HG03108 (cell line): ENCODE data around the gene MFN2.
A peak's percentile ranks its signal among the peaks of the same experiment; 100 is the strongest.
"Not testable (repeated sequence)": the region's sequence is repeated elsewhere in the genome, so short reads cannot be mapped to it uniquely, and the experiment has no call there.

Source experiments
- ATAC-seq: cut with Tn5 transposase; IDR thresholded peaks from one replicate; pipeline ENCODE4 v1.9.1; 2021; ENCODE audit warnings: moderate library complexity; ENCODE audit not compliant: unreplicated experiment

MFN2 gene

DNA sequence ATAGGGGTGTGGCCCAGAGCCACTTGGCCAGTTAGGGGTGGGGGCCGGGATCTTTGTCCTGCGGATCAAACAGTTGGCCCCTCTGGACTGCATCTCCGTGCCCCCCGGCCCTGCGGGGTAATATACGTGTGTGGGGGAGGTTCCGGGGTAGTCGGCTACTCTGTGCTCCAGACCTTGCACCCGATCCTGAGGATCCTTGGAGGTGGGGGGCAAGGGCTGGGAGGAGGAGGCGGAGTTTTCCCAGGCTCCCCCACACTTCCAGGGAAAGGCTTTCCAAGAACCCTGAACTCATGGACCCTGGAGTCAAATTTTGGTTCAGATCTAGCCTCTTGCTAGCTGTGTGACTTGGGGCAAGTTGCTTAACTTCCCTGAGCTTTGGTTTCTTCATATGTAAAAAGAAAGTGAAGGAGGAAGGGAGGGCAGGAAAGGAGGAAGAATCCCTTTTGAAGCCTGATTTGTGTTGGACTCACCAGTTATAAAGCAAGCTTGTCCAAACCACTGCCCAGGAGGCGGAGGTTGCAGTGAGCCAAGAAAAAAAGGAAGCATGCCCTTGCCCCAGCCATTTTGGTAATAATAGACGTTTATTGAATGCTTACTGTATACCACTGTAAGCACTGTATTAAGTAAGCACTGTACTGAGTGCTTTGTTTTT is 39.7 kb downstream of the MFN2 start:
- ATAC-seq = no peak

DNA sequence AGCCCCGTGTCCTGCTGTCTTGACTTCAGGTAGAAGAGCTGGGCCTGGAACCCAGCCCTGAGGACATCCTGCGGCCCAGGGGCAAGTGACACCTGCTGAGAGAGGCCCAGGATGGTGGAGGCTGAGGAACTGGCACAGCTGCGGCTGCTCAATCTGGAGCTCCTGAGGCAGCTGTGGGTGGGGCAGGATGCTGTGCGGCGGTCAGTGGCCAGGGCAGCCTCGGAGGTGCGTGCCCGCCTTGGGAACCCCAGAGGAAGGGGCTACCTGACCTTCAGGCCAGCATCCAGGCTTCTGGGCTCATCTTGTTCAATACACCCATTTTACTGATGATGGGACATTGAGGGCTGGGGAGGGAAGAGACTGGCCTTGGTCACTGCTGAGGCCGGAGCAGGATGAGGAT is 41.4 kb downstream of the MFN2 start:
- no peak for ATAC-seq

DNA sequence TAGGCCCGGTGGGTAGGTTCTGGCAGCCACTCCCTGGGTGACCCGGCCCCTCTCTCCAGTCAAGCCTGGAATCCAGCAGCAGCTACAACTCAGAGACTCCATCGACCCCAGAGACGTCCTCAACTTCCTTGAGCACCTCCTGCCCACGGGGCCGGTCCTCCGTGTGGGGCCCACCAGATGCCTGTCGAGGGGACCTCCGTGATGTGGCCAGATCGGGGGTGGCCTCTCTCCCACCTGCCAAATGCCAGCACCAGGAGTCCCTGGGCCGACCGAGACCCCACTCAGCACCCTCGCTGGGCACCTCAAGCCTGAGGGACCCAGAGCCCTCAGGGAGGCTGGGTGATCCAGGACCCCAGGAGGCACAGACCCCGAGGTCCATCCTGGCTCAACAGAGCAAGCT is 41.8 kb downstream of the MFN2 start:
- no peak for ATAC-seq

DNA sequence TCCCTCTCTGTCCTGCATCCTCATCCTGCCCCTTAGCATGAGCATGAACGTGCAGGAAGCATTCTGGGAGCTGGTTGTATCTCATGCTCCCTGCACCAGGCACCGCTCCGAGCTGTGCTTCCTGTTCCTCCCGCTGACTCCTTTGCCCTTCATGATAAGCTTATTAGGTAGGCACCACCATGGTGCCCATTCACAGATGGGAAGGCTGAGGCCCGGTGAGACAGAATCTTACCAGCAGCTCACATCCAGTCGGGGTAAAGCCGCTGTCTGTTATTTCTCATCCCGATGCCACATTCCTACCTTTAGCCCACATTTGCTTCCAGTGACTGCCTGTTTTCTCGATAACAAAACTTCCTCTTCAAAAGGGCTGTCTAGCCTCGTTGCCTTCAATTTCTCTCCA is 46.3 kb downstream of the MFN2 start:
- ATAC-seq = no peak

DNA sequence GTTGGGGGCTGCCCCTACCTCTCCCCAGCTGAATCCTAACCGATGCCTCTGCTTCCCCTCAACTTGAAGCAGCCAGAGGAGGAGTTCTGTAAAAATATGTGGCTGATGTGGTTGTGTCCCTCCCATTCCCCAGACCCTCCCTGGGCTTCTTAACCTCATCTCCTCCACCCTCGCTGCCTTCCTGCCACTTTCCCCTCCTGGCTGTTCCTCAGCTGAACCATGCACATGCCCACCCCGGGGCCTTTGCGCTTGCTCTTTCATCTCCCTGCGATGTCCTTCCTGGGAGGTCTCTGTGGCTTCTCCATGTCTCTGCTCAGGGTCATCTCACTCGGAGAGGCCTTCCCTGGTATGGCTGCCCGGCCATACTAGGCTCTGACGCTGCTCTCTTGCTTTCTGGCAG is 48.0 kb downstream of the MFN2 start:
- no peak for ATAC-seq

DNA sequence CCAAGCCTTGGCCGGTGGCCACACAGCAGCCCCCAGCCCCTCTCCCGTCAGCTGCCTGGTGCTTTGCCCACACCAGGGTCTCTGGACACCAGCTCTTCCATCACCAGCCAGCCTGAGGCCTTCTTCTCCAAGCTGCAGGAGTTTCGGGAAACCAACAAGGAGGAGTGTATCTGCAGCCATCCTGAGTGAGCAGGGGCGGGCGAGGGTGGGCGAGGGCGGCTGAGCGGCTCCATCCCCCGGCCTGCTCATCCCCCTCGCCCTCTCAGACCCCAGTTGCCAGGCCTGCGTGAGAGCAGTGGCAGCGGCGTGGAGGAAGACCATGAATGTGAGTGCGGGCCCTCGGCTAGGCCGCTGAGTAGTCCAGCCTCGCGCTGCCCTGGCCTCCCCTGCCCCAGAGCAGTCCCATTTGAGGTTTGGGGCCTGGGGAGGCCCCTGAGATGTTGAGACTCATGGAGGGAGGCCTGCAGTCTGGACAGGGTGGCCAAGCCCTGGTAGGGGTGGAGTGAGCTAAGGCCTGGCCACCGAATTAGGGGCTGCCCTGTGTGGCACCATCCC is 48.8 kb downstream of the MFN2 start:
- ATAC-seq = no peak

DNA sequence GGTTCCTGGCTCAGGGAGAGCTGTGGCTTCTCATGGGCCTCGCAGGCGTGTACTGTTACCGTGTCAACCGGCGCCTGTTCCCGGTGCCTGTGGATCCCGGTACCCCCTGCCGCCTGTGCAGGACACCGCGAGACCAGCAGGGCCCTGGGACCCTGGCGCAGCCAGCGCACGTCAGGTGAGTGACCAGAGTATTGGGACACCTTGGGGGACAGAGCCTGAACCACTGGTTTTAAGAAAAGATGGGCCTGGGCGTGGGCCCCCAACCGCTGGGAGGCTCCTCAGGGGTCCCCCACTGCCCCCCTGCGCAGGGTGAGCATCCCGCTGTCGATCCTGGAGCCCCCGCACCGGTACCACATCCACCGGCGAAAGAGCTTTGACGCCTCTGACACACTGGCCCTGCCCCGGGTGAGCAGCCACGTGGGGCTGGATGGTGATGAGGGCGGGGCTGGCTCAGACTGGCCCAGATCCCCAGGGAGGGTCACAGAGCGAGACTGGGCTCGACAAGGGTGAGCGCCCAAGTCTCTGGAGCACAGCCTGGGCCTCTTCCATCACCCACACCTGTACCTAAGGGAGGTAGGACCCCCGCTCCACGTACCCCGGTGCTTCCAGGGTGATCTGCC is 49.6 kb downstream of the MFN2 start:
- no peak for ATAC-seq

DNA sequence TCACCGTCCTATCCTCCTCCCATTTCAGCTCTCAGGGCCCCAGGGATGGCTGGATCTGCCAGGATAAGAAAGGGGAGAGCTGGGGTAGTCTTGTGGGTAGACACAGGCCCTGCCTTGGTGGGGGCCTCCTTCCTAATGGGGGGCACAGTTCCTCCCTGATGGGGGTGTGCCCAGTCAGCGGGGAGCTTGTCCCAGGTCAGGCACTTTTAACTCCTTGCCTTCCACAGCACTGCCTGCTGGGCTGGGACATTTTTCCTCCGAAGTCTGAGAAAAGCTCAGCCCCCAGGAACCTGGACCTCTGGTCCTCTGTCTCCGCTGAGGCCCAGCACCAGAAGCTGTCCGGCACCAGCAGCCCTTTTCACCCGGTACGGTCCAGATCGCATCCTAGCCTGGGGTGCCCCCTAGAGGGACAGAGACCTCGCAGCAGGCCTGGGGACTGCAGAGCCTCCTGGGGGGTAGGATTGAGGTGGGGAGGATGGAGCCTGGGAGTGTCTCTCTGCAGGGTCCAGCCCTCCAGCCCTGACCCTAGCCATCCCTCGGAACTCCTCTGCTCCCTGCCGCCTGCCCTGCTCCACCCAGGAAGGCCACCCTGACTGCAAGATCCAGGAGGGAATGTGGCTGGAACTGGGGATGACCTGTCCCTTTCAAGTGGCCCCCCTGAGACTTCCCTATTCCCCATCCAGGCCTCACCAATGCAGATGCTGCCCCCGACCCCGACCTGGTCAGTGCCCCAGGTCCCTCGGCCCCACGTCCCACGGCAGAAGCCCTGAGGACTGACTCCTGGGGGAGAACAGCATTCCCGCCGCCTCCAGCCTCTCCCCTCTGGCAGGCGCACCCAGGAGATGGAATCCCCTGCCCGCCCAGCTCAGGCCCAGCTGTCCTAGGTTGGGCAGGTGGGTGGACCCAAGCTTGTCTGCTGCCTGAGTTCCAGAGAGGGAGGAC is 51.1 kb downstream of the MFN2 start:
- ATAC-seq = no peak

DNA sequence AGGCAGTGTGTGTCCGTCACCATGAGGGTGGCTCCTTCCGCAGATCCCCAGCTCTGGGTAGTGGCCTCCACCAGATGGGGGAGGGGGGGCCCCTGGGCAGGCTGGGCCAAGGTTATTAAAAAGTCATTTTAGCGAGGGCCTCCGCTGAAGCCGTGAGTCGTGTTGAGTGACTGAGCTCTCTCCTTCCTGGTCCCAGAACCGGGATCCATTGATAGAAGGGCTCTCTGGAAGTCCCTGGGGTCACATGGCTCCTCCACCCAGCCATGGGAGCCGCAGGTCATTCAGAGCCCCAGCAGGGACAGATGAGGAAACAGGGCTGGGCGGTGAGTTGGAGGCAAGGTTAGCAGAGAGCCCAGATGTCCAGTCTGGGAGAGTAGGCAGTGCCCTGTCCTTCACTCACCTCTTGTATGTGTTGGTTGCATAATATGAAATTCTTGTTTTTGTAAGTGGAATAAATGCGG is 51.9 kb downstream of the MFN2 start:
- no peak for ATAC-seq

DNA sequence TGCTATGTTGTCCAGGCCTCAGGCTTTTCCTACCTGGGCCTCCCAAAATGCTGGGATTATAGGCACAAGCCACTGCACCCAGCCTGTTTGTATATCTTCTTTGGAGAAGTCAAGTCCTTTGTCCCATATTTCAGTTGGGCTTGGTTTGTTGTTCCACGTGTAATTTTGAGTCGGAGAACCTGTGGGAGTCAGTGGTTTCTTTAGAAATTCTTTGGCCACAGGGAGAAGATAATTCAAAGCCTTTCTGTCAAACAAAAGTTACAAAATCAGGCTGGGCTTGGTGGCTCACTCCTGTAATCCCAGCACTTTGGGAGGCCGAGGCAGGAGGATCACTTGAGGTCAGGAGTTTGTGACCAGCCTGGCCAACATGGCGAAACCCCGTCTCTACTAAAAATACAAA is 53.2 kb downstream of the MFN2 start:
- ATAC-seq = not testable (repeated sequence)

DNA sequence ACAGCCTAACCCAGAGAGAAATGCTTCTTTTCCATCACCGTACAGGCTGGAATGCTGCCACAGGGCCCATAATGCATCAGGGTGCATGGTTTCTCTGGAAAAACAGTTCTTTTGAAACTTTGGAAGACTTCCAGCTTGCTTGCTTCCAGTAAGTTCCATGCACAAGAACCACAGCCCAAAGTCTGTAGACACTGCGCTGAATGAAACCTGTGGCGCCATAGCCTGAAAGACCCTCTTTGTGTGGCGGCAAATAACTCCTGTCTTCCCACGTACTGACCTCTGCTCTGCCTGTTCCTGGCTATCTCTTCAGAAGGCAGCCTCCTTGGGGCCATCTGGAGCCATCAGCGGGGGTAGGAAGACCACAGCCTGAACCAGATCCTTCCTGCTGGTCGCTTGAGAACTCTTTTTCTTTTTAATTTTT is 54.1 kb downstream of the MFN2 start:
- no peak for ATAC-seq

DNA sequence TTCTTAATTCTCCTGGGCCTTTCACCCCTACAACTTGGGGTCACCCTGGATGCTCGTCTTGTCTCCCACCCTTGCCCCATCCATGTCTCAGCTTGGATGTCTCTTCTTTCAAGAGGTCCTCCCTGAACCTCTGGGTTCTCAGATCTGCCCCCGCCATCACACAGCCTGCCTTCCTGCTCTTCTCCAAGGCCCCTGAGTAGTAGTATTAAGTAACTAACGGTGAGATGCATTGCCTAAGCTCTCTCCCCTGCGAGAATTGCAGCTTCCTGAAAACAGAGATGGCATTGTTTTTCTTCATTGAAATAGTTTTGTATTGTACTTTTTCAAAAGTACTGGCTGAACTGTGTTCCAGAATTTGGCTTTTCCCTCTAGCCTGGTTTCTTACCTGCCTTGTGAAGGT is 55.1 kb downstream of the MFN2 start:
- no peak for ATAC-seq

DNA sequence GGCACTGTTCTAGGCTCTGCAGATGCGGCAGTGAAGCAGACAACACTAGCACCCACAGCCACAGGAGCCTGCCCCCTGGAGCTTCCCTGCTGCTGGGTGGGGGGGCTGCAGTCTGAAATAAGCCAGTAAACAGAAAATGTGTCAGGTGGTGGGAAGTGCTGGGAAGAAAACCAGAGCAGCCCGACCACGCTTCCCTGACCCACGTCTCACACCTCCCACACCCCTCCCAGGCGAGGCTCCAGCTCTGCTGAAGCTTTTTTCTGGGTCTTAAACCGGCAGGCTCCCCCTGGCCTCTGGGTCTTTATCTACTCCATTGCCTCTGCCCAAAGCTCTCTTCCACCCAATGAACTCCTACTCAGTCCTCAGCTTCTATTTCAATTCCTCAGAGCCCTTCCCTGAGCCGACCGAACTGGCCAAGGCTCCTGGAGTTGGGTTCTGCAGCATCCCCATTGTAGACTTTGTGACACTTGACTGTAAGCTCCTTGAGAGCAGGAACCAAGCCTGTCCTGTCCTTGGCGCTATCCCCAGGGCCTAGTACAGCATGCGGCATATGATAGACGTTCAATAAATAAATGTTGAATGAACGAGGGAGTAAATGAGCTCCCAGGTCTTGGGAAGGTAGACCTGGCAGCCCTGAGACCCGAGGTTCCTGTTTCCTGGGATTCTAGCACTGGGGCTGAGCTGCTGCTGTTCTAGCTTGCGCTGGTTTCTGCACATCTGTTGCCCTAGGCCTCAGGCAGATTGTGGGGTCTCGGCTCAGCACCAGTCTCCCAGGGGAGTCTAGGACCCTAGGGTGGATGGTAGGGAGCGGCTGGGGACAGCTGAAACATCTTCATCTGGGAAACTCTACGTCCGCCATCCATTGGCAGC is 57.5 kb downstream of the MFN2 start:
- no peak for ATAC-seq

DNA sequence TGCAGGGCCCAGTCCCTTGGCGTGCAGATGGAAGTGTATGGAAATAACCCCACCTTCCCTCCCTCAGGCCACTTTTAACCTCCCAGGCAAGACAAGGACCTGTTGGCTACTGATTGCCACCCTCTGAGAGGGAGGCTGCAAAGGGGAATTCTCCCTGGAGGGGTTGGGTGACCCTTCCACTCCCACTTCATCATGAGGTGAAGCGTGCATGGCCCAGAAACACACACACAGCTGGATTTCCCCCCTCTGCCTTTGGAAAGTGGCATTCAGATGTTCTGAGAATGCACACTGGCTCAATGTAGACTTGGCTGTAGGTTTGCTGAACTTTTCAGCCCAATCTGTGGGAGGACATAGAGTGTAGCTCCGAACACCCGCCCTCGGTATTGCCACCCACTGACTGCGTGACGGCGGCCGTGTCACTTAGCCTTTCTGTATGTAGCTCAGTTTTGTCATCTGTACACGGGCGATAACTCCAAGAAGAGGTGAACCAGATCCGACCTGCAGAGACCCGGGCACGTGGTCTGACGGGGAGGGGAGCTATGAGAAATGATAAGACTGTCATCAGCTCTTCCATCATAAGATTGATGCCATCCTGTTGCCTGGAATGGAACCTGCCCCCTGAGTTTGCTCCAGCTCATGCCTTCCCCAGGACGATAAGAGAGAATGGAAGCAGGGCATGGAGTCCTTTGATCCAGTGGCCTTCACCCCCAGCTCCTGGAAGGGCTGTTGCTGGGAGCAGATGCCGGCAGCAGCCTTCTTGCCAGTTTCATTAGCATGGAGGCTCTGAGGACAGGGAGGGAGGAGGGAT is 58.3 kb downstream of the MFN2 start:
- no peak for ATAC-seq

DNA sequence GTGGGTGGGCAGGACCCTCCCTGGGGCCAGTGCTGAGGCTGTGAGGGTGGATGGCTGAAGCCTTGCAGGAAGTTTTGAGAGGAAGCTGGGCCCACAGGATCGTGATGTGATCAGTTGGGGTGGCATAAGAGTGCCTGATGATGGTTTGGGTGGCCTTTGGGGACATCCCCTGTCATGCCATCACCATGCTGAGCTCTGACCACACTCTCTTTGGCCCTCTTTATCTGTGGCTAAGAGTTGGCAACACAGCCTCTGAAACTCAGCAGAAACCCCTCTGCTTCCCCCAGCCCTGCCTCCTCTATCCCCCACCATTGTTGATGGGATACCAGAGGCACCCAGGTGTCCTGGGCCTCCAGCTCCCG is 58.9 kb downstream of the MFN2 start:
- no peak for ATAC-seq

DNA sequence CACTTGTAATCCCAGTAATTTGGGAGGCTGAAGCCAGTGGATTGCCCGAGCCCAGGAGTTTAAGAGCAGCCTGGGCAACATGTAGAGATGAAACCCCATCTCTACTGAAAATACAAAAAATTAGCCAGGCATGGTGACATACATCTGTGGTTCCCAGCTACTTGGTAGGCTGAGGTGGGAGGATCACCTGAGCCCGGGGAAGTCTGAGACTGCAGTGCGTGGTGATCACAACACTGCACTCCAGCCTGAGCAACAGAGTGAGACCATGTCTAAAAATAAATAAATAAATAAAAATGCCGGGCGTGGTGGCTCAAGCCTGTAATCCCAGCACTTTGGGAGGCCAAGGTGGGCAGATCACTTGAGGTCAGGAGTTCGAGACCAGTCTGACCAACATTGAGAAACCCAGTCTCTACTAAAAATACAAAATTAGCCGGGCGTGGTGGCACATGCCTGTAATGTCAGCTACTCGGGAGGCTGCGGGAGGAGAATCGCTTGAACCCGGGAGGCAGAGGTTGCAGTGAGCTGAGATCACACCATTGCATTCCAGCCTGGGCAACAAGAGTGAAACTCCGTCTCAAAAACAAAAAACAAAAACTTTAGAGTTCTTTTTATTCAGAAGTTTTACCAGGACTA is 59.7 kb downstream of the MFN2 start:
- ATAC-seq = peak; percentile 33

DNA sequence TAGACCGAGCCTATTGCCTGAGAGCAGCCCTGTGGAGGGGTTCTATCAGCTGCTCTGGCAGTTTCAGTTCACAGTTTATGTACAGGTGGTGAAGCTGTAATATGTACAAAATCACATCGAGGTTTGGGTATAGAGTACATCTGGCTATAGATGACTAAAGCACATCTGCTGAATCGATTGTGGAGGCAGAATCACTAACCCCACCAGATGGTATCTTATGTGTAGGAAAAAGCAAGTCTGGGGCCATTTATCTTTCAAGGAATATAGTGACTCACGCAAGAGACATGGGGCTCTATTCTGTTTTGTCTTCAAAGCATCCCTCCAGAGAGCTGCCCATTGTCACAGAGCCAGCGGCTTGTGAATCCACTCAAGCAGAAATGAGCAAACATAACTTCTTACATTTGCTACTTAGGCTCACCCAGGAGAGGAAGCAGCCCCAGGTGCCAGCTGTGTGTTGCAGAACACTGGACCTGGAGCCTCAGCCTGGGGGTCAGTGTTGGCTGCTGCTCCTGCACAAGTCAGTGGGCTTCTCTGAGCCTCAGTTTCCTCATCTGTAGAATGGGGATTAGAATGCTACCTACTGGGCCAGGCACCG is 60.3 kb downstream of the MFN2 start:
- peak; percentile 67 for ATAC-seq

DNA sequence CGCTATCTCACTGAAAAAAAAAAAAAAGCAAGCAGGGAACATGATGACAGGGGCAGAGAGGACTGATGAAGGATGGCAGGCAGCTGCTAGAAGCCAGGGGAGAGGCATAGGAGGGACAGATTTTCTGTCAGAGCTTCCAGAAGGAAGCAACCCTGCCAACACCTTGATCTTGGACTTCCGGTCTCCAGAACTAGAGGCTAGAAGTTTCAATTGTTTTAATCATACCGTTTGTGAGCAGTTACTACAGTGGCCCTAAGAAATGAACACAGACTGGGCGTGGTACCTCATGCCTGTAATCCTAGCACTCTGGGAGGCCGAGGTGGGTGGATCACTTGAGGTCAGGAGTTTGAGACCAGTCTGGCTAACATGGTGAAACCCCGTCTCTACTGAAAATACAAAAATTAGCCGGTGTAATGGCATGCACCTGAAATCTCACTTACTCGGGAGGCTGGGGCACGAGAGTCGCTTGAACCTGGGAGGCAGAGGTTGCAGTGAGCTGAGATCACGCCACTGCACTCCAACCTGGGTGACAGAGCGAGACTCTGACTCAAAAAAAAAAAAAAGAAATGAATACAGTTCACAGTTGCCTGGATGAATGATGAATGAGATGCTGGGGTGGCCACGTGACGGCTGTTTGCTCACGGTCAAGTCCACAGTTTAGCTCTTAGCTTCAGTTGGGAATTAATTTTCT is 64.1 kb downstream of the MFN2 start:
- ATAC-seq = not testable (repeated sequence)
